ENCODE data around the gene KRT23. TPM values are rescaled to one million over a fixed set of nuclear protein-coding genes. Genes with fewer than 3 reads are reported as not detected.

KRT23 gene
- total and polyA plus RNA-seq, 10 of the 15 experiments (the other 5 are each of a cell fraction or from before 2014, with no cell fraction given) = not detected

DNA sequence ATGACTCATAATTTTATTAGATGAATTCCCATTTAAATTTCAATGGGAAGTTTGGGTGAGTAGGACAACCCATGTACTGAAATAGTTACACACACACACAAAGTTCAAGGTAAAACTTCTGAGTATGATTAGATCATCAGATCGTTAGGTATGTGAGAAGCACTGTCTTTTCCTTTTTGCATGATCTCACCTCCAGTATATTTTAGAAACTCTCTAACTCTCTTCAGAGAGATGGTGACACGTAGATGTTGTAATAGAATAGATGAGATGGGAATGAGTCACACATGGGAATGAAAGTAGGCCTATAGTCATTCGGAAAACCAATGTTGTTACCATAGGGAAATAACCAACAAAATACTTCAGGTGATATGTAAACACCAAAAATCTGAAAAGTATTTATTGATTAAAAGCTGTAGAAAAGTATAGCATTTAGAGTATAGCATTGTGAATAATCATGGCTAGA, 22.2 kb downstream of the KRT23 start (continued):
- TF ChIP-seq, protein P1, sequence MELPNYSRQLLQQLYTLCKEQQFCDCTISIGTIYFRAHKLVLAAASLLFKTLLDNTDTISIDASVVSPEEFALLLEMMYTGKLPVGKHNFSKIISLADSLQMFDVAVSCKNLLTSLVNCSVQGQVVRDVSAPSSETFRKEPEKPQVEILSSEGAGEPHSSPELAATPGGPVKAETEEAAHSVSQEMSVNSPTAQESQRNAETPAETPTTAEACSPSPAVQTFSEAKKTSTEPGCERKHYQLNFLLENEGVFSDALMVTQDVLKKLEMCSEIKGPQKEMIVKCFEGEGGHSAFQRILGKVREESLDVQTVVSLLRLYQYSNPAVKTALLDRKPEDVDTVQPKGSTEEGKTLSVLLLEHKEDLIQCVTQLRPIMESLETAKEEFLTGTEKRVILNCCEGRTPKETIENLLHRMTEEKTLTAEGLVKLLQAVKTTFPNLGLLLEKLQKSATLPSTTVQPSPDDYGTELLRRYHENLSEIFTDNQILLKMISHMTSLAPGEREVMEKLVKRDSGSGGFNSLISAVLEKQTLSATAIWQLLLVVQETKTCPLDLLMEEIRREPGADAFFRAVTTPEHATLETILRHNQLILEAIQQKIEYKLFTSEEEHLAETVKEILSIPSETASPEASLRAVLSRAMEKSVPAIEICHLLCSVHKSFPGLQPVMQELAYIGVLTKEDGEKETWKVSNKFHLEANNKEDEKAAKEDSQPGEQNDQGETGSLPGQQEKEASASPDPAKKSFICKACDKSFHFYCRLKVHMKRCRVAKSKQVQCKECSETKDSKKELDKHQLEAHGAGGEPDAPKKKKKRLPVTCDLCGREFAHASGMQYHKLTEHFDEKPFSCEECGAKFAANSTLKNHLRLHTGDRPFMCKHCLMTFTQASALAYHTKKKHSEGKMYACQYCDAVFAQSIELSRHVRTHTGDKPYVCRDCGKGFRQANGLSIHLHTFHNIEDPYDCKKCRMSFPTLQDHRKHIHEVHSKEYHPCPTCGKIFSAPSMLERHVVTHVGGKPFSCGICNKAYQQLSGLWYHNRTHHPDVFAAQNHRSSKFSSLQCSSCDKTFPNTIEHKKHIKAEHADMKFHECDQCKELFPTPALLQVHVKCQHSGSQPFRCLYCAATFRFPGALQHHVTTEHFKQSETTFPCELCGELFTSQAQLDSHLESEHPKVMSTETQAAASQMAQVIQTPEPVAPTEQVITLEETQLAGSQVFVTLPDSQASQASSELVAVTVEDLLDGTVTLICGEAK (IDR thresholded peaks at IDR 0.05; ENCODE audit: borderline replicate concordance) = no peak
- TF ChIP-seq SIX5 (IDR thresholded peaks at IDR 0.05; ENCODE audit: low read depth, low read length, severe bottlenecking) (no peak), ZNF274 (IDR thresholded peaks at IDR 0.05; ENCODE audit: insufficient read depth, insufficient read length) (no peak), ZNF384 (IDR thresholded peaks at IDR 0.05; ENCODE audit: borderline replicate concordance, low read depth, low read length) (no peak), MXI1 (IDR thresholded peaks at IDR 0.05; ENCODE audit: low read depth, low read length) (no peak), SMAD5 (IDR thresholded peaks at IDR 0.05; ENCODE audit: low read depth) (no peak), HDGF (IDR thresholded peaks at IDR 0.05) (no peak), DPF2 (IDR thresholded peaks at IDR 0.05) (no peak; the same call in 1 of the 2 replicates), TBL1XR1 (IDR thresholded peaks at IDR 0.05; ENCODE audit: low read depth, low read length) (no peak), RAD51 (IDR thresholded peaks at IDR 0.05) (no peak)
- TF ChIP-seq, protein P2, sequence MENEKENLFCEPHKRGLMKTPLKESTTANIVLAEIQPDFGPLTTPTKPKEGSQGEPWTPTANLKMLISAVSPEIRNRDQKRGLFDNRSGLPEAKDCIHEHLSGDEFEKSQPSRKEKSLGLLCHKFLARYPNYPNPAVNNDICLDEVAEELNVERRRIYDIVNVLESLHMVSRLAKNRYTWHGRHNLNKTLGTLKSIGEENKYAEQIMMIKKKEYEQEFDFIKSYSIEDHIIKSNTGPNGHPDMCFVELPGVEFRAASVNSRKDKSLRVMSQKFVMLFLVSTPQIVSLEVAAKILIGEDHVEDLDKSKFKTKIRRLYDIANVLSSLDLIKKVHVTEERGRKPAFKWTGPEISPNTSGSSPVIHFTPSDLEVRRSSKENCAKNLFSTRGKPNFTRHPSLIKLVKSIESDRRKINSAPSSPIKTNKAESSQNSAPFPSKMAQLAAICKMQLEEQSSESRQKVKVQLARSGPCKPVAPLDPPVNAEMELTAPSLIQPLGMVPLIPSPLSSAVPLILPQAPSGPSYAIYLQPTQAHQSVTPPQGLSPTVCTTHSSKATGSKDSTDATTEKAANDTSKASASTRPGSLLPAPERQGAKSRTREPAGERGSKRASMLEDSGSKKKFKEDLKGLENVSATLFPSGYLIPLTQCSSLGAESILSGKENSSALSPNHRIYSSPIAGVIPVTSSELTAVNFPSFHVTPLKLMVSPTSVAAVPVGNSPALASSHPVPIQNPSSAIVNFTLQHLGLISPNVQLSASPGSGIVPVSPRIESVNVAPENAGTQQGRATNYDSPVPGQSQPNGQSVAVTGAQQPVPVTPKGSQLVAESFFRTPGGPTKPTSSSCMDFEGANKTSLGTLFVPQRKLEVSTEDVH (IDR thresholded peaks at IDR 0.05; ENCODE audit: low read depth, partially characterized antibody) = no peak
- TF ChIP-seq, protein P3, sequence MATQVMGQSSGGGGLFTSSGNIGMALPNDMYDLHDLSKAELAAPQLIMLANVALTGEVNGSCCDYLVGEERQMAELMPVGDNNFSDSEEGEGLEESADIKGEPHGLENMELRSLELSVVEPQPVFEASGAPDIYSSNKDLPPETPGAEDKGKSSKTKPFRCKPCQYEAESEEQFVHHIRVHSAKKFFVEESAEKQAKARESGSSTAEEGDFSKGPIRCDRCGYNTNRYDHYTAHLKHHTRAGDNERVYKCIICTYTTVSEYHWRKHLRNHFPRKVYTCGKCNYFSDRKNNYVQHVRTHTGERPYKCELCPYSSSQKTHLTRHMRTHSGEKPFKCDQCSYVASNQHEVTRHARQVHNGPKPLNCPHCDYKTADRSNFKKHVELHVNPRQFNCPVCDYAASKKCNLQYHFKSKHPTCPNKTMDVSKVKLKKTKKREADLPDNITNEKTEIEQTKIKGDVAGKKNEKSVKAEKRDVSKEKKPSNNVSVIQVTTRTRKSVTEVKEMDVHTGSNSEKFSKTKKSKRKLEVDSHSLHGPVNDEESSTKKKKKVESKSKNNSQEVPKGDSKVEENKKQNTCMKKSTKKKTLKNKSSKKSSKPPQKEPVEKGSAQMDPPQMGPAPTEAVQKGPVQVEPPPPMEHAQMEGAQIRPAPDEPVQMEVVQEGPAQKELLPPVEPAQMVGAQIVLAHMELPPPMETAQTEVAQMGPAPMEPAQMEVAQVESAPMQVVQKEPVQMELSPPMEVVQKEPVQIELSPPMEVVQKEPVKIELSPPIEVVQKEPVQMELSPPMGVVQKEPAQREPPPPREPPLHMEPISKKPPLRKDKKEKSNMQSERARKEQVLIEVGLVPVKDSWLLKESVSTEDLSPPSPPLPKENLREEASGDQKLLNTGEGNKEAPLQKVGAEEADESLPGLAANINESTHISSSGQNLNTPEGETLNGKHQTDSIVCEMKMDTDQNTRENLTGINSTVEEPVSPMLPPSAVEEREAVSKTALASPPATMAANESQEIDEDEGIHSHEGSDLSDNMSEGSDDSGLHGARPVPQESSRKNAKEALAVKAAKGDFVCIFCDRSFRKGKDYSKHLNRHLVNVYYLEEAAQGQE (IDR thresholded peaks at IDR 0.05; ENCODE audit: low read depth, low read length) = no peak
- TF ChIP-seq, protein P4, sequence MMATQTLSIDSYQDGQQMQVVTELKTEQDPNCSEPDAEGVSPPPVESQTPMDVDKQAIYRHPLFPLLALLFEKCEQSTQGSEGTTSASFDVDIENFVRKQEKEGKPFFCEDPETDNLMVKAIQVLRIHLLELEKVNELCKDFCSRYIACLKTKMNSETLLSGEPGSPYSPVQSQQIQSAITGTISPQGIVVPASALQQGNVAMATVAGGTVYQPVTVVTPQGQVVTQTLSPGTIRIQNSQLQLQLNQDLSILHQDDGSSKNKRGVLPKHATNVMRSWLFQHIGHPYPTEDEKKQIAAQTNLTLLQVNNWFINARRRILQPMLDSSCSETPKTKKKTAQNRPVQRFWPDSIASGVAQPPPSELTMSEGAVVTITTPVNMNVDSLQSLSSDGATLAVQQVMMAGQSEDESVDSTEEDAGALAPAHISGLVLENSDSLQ (IDR thresholded peaks at IDR 0.05) = no peak
- TF ChIP-seq, protein P5, sequence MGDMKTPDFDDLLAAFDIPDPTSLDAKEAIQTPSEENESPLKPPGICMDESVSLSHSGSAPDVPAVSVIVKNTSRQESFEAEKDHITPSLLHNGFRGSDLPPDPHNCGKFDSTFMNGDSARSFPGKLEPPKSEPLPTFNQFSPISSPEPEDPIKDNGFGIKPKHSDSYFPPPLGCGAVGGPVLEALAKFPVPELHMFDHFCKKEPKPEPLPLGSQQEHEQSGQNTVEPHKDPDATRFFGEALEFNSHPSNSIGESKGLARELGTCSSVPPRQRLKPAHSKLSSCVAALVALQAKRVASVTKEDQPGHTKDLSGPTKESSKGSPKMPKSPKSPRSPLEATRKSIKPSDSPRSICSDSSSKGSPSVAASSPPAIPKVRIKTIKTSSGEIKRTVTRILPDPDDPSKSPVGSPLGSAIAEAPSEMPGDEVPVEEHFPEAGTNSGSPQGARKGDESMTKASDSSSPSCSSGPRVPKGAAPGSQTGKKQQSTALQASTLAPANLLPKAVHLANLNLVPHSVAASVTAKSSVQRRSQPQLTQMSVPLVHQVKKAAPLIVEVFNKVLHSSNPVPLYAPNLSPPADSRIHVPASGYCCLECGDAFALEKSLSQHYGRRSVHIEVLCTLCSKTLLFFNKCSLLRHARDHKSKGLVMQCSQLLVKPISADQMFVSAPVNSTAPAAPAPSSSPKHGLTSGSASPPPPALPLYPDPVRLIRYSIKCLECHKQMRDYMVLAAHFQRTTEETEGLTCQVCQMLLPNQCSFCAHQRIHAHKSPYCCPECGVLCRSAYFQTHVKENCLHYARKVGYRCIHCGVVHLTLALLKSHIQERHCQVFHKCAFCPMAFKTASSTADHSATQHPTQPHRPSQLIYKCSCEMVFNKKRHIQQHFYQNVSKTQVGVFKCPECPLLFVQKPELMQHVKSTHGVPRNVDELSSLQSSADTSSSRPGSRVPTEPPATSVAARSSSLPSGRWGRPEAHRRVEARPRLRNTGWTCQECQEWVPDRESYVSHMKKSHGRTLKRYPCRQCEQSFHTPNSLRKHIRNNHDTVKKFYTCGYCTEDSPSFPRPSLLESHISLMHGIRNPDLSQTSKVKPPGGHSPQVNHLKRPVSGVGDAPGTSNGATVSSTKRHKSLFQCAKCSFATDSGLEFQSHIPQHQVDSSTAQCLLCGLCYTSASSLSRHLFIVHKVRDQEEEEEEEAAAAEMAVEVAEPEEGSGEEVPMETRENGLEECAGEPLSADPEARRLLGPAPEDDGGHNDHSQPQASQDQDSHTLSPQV (IDR thresholded peaks at IDR 0.05) = no peak

Measured in GM12878 (cell line).